Panc1 (cell line): Measurements from ENCODE around the gene RPL5. TPM values are rescaled to one million over a fixed set of nuclear protein-coding genes. Genes with fewer than 3 reads are reported as not detected.

Experiments used
- ATAC-seq: fragments of 200-7000 bp; cut with Tn5 transposase; 2 replicates; pipeline ENCODE4 v1.9.1; 2020; ENCODE audit warnings: mild to moderate bottlenecking, moderate library complexity
- BruUV-seq: library from RNA; stranded (reverse); fragments of 400-500 nt; replicated peaks from 2 replicates; lab custom pipeline; 2021; lab: Mats Ljungman, UMichigan
- CTCF ChIA-PET: fragments of 300-600 bp; sonication (Branson Sonifier 250); formaldehyde crosslinking; loops from one replicate; lab custom pipeline; 2022; ENCODE audit warnings: antibody characterized with exemption; lab: Charles Lee
- POLR2A ChIA-PET: fragments of 300-600 bp; sonication (Branson Sonifier 250); formaldehyde crosslinking; loops from one replicate; lab custom pipeline; 2022; ENCODE audit warnings: antibody characterized with exemption; lab: Charles Lee
- DNase-seq: peaks from one replicate; pipeline ENCODE4 v3.0.0-alpha.2; 2010; ENCODE audit warnings: low read depth, low spot score
- H3K27ac ChIP-seq: 2 replicates; pipeline ENCODE4 v1.5.1; 2011; ENCODE audit warnings: mild to moderate bottlenecking, low read length, inconsistent platforms
- H3K27me3 ChIP-seq: fragments of 200-500 bp; sonication (Bioruptor generic); 2 replicates; pipeline ENCODE4 v1.6.0; 2014; ENCODE audit warnings: low read length, inconsistent platforms; ENCODE audit not compliant: control insufficient read depth, insufficient read depth
- H3K36me3 ChIP-seq: fragments of 200-500 bp; sonication (Bioruptor generic); 2 replicates; pipeline ENCODE4 v1.5.1; 2014; ENCODE audit warnings: inconsistent platforms, mild to moderate bottlenecking, low read length, moderate library complexity; ENCODE audit not compliant: control insufficient read depth, insufficient read depth
- H3K4me1 ChIP-seq: 2 replicates; pipeline ENCODE4 v1.5.1; 2011; ENCODE audit warnings: inconsistent platforms, mild to moderate bottlenecking, low read length, moderate library complexity; ENCODE audit not compliant: control insufficient read depth, insufficient read depth
- H3K4me3 ChIP-seq, 2 experiments: 2 replicates each; pipeline ENCODE4 v1.5.1; 2011 to 2012; ENCODE audit warnings: low read depth in 2 of 2, low read length in 2 of 2, mild to moderate bottlenecking in 2 of 2, inconsistent platforms in 1 of 2, moderate library complexity in 1 of 2
- H3K9me3 ChIP-seq: fragments of 200-500 bp; sonication (Bioruptor generic); 2 replicates; pipeline ENCODE4 v1.5.1; 2014; ENCODE audit warnings: low read depth, mild to moderate bottlenecking, inconsistent platforms, low read length, moderate library complexity; ENCODE audit not compliant: control insufficient read depth, insufficient read depth
- POLR2AphosphoS5 ChIP-seq: IDR thresholded peaks from 2 replicates; pipeline ENCODE4 v1.6.1; 2012; ENCODE audit warnings: mild to moderate bottlenecking, low read depth, low read length, moderate library complexity
- REST ChIP-seq, 2 experiments: IDR thresholded peaks; 2 replicates each; pipeline ENCODE4 v1.6.1; 2011 to 2012; ENCODE audit warnings: low read depth in 2 of 2, control low read depth in 1 of 2, low read length in 1 of 2, mild to moderate bottlenecking in 1 of 2, moderate library complexity in 1 of 2; ENCODE audit not compliant: insufficient read depth in 1 of 2
- SIN3A ChIP-seq: IDR thresholded peaks from 2 replicates; pipeline ENCODE4 v1.6.1; 2012; ENCODE audit warnings: low read depth, mild to moderate bottlenecking, low read length, moderate library complexity, borderline replicate concordance; ENCODE audit not compliant: insufficient read depth
- TCF7L2 ChIP-seq: IDR thresholded peaks from 2 replicates; pipeline ENCODE4 v1.6.1; 2011; ENCODE audit warnings: mild to moderate bottlenecking, low read depth, low read length, inconsistent platforms
- in situ Hi-C: cut with HindIII; loops from 2 replicates; pipeline ENCODE4 v1.10.0; 2016; ENCODE audit warnings: low sequenced_read_pairs, low pct_unique_long_range_greater_than_20kb
- intact Hi-C: fragments of 100-400 bp; cut with micrococcal nuclease; formaldehyde crosslinking; loops from one replicate; pipeline ENCODE4 v1.10.0; 2022; ENCODE audit not compliant: unreplicated experiment
- total RNA-seq: library from RNA; stranded (reverse); gene quantifications from one replicate; pipeline ENCODE4 v1.2.1, GENCODE V29; 2021; ENCODE audit not compliant: unreplicated experiment
- TF ChIP-seq, protein P1 (sequence below): fragments of 450-650 bp; IDR thresholded peaks from 2 replicates; pipeline ENCODE4 v1.5.1; 2017; ENCODE audit warnings: mild to moderate bottlenecking

RPL5 gene
- total RNA-seq, 1 experiment from 2014 or later = 446 TPM

DNA sequence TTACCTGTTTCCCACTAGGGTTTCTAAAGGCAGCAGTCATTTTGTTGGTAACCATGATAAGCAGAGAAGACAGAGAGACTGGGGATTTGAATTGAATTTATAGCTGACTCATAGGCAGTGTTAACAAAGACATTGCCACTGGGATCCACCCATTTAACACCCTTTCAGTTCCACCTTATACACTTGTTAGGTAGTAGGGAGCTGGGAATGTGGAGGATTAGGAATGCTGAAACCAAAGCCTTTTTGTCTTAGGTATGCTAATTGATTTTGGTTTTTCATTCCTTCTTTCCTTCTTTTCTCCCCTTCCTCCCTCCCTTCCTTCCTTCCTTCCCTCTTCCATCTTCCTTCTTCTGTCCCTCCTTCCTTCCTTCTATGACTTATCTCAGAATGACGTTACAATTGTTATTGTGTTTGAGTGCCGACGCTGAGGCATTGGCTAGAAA lies 39.5 kb upstream of the RPL5 start:
- Histone ChIP-seq H3K9me3 (no peaks in the 10 kb centered on the region), H3K27ac (no peak overlapping the region), H3K4me1 (no peaks in the 10 kb centered on the region), H3K27me3 (no peaks in the 10 kb centered on the region; the same call in 1 of the 2 replicates), H3K4me3 (no peak overlapping the region), H3K36me3 (no peaks in the 10 kb centered on the region)
- ChIA-PET POLR2A (interaction anchor here (0.6 kb wide), 1 partner anchor 1544 kb away, joined by 3 read pairs; no protein-coding TSS in a partner anchor), CTCF (no interaction called here)
- TF ChIP-seq REST (IDR thresholded peaks at IDR 0.05; ENCODE audit: insufficient read depth in 1 of 2, low read depth in 2 of 2, low read length in 1 of 2) (no peak), SIN3A (no peak), POLR2AphosphoS5 (no peak), TCF7L2 (no peak)
- TF ChIP-seq, protein P1, sequence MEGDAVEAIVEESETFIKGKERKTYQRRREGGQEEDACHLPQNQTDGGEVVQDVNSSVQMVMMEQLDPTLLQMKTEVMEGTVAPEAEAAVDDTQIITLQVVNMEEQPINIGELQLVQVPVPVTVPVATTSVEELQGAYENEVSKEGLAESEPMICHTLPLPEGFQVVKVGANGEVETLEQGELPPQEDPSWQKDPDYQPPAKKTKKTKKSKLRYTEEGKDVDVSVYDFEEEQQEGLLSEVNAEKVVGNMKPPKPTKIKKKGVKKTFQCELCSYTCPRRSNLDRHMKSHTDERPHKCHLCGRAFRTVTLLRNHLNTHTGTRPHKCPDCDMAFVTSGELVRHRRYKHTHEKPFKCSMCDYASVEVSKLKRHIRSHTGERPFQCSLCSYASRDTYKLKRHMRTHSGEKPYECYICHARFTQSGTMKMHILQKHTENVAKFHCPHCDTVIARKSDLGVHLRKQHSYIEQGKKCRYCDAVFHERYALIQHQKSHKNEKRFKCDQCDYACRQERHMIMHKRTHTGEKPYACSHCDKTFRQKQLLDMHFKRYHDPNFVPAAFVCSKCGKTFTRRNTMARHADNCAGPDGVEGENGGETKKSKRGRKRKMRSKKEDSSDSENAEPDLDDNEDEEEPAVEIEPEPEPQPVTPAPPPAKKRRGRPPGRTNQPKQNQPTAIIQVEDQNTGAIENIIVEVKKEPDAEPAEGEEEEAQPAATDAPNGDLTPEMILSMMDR = no peak
- intact Hi-C loops (no loop called here), in situ Hi-C loops (no loop called here)
- BruUV-seq = no TSS peak
- ATAC-seq (no peak), DNase-seq (no peak)

DNA sequence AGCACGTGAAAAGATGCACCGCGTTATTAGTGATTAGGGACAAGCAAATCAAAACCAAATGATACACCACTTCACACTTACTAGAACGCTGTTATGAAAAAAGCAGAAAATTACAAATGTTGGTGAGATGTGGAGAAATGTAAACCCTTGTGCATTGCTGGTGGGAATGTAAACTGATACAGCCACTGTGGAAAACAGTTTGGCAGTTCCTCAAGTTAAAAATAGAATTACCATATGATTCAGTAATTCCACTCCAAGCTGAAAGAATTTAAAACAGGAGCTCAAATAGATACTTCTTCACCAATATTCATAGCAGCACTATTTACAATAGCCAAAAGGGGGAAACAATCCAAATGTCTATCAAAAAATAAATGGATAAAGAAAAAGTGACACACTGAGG lies 36.7 kb upstream of the RPL5 start:
- Histone ChIP-seq H3K27ac (no peak overlapping the region), H3K36me3 (no peaks in the 10 kb centered on the region), H3K4me1 (no peaks in the 10 kb centered on the region), H3K27me3 (no peaks in the 10 kb centered on the region; the same call in 1 of the 2 replicates), H3K4me3 (no peak overlapping the region), H3K9me3 (no peaks in the 10 kb centered on the region)
- TF ChIP-seq SIN3A (no peak), TCF7L2 (no peak), POLR2AphosphoS5 (no peak), REST (IDR thresholded peaks at IDR 0.05; ENCODE audit: insufficient read depth in 1 of 2, low read depth in 2 of 2, low read length in 1 of 2) (no peak)
- TF ChIP-seq, protein P1 = no peak
- ChIA-PET CTCF (no interaction called here), POLR2A (no interaction called here)
- BruUV-seq = no TSS peak
- ATAC-seq = no peak
- no peak for DNase-seq
- in situ Hi-C loops = no loop called here
- intact Hi-C loops = no loop called here
